GM19328 (cell line): ENCODE measurements around the gene TRPM8.

Experiments
- ATAC-seq: cut with Tn5 transposase; IDR thresholded peaks from one replicate; pipeline ENCODE4 v1.9.1; 2021; ENCODE audit warnings: mild to moderate bottlenecking, moderate library complexity; ENCODE audit not compliant: unreplicated experiment

The TRPM8 gene

DNA sequence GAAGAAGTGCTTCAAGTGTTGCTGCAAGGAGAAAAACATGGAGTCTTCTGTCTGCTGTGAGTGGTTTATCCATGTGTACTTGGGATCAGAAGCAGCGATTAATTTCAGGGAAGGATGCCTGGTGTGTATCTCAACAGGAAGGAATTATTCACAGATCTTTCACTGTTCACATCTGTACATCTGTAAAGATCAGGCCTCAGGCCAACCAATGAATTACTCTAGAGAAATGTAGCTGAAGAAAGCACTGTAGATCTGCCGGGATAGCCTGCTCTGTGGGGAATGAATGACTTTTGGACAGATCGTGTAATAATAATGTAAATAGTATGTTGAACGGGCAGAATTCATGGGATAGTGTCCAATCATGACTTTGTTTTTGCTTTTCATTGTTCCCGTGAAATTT lies 79.3 kb downstream of the TRPM8 start:
- no peak for ATAC-seq

DNA sequence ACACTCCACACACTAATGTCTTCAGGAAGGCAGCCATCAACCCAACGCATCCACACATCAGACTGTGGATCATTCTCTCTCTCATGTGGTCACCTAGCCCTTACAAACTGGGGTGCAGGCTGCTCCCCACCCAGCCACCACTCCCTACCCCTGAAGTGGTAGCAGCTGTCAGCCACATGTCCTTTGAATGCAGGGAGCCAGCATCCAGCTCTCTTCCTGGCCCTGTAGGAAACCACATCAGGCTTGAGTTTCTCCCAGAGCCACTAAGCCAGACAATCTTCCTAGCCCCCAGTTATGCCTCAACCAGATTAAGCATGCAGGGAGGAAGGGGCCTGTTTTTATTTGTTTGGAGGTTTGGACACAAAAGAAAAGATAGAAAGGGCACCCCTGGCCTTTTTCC lies 80.5 kb downstream of the TRPM8 start:
- no peak for ATAC-seq

DNA sequence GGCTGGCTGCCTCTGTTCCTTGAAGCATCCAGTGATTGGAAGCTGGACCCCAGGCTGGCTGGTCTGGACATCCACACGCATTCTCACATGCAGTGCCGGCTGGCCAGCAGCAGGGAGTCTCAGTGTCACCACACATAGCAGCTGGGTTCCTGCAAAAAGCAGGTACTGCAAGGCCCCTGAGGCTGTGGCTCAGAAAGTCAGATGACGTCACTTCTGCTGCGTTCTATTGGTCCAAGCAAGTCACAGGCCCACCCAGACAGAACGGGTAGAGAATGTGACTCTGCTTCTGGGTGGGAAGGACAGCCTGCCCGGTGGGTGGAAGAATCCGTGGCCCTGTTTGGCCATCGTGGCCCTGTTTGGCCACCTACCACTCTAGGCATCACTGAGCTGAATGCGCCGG lies 82.0 kb downstream of the TRPM8 start:
- no peak for ATAC-seq

DNA sequence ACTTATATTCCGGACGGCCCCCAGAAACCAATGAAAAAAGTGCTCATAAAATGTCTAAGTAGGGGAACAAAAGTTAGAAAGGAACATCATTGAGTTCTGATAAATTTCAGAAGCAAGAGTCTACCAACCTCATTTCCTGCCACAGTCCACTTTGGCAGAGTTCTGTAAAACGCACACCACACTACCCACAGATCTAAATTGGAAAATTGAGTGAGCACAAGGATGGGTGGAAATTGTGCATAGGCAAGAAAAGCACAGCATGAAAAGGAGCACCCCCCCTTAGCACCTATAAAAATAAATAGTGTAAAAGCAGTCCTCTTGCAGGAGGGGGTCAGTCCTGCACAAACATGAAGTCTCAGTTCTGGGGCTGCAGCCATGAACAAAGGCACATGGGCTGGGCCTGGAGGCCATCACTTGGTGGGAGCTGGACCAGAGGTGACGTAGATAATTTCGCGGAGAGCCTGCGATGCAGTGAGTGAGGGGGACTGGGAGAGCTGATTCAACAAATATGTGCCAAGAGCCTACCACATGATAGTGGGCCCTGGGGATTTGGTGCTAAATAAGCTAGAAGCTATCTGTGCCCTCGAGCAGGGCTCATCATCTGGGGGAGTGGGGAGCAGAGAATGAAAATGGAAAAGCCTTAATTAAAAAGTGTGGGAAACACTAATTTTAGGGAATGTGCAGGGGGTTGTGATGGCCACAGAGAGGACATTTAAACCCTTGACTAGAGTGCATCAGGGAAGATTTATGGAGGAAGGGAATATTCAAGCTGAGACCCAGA lies 84.4 kb downstream of the TRPM8 start:
- no peak for ATAC-seq

DNA sequence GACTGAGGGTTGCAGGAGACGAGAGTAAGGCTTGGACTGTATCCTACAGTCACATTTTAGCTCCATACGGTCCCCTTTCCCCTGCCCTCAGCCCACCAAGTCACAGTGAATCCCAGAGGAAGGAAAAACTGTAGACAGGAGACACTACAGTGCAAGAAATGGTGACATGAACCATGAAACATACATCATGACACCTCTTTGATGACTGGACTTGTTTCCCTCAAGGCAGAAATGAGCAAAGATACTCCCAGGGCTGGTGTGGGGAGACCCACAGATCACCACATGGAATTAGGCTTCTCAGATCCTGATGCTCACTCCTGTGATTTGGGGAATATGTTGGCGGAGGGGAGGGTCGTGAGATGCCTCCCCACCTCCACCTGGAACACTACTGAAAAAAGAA lies 85.1 kb downstream of the TRPM8 start:
- ATAC-seq: no peak

DNA sequence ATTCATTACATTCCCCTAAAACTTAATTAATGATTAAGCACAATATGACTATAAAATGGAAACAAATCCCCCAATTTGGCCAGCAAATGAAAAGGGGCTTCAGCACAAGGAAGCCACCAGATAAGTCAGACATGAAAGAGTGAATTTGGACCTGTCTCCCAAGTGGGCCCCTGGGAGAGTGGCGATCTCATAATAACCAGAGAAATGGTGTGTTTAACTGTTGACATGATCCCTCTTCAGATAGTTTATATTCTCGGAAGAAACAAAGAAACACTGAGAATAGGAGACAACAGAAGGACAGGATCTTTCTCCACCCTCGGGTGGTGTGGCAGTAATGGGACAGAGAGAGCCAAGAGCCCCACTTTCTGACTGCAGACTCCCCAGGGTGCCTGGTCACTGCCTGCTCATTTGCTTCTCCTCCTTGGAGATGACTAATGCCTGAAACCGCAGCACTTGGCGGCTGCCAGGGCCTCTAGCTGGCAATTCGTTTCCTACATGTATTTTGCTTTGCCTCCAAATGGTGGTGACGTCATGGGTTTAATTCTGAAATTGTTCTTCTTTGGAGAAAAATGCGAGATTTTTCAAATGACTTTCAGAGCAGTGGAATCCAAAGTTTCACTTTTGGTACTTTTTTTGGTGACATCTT lies 86.9 kb downstream of the TRPM8 start:
- ATAC-seq: no peak

DNA sequence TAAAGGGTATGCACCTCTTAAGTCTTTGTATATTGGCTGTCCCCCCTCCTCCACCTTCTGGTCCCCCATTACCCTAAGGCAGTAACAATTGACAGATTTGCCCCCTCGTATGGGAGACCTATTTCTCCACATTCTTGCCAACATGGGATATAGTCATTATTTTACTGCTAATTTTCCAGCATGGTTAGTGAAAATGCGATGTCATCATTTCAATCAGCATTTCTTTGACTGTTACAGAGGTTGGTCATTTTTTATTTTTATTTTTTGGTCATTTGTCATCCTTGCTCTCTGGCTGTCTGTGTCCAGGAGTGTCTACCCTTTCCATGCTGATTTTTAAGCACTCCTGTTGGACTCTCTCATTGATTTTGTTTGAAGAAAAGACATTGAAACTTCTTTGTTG lies 88.0 kb downstream of the TRPM8 start:
- ATAC-seq: no peak

DNA sequence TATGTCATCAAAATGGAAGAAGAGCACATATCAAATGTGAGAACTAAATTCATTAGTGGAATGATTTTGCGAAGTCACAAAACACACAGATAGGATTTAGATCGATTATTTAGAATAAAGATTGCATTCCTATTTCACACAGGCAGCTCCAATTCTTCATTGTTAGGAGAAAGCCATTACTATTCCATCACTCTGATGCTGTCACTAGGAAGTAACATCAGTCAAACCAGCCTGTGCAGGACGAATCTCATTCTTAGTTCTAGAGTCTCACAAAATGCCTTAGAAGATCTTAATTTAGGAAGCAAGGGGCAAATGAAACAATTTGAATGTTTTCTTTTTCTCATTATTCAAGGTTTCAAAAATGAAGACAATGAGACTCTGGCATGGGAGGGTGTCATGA lies 89.3 kb downstream of the TRPM8 start:
- no peak for ATAC-seq

DNA sequence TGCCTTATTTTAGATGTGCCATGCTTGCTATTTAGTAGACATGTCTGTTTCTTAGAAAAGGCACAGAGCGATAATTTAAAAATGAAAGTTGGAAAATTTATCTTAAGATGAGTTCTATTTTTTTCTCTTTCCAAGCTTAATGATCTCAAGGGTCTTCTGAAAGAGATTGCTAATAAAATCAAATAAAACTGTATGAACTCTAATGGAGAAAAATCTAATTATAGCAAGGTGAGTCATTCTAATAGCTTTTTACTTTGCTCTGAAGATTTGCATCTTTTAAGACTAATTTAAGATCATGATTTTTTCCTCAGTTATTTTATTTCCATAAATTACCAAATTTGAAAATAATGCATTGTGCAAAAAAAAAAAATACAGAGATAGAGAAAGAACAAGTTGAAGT lies 97.3 kb downstream of the TRPM8 start:
- ATAC-seq: no peak

DNA sequence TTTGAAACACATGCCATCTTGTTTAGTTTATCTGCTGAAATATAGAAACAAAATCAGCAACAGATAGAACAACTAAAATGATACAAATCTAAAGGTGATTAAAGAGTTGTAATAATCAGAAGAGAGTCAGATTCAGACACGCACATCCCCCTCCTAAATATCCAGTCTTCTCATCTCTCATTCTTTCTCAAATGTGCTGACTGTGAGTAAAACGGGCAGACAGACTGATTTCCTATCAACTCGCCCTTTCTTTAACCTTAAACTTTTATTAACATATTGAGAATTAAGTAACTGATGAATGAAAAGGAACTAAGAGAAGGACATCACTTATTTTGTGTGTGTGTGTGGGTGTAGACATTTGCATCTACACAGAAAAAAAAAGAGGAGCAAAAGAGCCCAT lies 98.7 kb downstream of the TRPM8 start:
- no peak for ATAC-seq

DNA sequence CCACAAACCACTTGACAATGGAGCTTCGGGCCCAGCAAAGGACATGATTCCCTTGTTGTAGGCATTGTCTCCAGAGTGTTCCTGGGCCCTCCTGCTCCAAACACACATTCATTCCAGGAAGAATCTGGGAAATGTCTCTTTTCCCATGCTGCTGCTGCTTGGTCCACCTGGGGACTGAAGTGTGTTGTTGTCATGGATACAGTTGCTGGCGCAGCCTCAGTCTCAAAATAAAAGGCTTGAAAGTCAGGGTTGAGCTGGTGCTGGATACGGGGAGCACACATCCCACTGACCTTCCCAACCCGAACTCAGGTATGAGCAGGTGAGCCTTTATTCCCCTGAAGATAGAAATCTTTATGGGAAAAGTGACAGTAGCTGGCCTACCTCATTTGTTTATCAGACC lies 102.7 kb downstream of the TRPM8 start:
- ATAC-seq: no peak

DNA sequence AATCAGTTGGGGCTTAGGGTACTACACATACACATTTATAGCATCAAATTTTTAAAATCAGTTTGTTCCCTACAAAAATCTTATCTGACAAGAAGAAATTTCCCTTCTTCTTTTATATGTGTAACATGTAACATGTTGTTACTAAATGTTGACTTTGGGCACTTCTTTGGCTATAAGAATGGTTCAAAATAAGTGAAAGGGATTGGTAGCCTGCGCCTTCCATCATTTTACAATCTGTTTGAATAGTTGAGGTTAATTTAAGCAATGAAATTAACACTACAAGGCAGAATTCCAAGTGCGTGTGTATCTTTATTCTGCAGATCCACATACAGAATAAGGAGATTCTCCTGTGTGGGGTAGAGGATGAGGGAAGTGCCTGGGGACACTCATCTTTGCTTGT lies 103.2 kb downstream of the TRPM8 start:
- no peak for ATAC-seq

DNA sequence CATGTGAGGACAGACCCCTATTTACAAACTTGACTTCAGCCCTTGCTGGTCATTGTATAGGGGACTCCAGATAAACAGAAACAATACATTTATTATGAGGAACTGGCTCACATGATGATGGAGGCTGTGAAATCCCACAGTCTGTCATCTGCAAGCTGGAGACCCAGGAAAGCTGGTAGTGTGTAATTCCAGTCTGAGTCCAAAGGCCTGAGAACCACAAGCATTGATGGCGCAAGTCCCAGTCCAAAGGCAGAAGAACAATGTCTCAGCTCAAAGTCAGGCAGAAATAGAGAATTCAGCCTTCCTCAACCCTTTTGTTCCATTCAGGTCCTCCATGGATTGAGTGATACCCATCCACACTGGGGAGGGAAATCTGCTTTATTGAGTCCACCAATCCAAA lies 105.3 kb downstream of the TRPM8 start:
- no peak for ATAC-seq

DNA sequence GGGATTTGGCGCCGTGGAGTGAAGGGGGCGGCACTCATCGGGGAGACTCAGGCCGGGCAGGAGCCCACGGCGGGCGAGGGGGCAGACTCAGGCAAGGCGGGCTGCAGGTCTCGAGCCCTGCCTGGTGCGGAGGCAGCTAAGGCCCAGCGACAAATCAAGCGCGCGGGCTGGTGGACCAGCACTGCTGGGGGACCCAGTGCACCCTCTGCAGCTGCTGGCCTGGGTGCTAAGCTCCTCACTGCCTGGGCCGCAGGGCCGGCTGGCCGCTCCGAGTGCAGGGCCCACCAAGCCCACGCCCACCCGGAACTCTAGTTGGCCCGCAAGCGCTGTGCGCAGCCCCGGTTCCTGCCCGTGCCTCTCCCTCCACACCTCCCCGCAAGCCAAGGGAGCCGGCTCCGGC lies 107.1 kb downstream of the TRPM8 start:
- no peak for ATAC-seq

DNA sequence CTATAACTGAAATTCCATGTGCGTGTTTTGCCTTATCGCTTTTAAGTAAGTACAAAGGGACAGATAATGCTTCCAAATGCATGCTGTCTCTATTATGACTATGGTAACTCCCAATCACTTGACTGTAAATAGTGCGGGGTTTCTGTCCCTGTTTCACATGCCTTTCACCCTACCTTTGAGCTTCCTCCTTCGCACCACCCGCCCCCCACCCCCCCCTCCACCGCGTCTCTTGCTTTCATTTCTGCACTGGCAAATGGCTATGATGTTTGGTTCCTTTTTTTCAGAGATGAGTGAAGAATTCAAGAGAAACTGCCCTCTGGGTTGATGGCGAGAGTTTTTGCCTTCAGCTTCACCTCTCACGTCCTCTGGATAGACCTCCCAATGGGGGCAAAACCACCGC lies 108.3 kb downstream of the TRPM8 start:
- ATAC-seq: no peak

DNA sequence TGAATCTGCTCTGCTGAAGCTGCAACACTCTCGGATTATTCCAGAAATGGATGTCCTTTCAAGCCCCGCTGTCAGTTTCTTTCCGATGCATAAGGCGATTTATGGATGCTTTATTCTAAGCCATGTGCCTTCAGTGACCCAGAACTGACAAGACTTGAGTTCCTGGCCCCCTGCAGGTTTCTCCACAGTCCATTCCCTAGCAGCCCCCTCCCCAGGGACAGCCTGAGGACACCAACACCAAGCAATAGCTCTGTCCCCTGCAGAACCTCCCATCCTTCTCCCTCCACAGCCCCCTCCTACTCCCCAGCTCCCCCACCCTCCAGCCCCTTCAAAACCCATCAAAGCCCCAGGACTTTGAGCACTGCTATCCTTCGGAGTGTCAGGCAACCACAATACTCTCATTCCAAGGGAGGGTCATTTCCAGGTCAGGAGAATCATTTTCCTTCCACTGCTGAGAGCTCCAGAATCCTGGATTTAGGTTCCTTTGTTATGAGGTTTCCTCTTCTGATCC lies 108.8 kb downstream of the TRPM8 start:
- ATAC-seq: no peak

DNA sequence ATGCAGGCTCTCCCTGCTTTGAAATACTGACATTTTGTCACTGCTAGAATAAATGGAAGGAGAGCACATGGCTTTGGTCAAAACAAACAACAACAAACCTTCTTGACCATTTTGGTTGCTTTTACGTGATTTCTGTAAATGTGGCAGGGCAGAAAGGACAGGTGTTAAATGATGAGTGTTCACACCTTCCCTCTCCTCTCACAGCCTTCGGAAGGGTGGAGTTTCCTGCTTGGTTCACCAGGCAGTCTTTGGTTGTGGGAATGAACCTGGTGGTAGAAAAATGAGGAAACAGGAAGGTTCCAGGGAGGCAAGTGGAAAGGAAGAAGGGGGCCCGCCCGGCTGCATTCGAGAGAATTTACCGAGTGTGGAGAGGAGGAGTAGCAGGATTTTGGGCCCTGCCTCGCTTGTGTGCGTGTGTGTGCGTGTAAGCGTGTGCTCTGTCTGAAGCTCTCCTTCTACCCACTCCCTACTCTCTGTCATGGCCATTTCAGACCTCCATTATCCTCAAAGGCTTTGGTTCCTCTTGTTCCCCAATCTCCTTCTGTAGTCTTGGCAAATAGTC lies 109.6 kb downstream of the TRPM8 start:
- no peak for ATAC-seq

DNA sequence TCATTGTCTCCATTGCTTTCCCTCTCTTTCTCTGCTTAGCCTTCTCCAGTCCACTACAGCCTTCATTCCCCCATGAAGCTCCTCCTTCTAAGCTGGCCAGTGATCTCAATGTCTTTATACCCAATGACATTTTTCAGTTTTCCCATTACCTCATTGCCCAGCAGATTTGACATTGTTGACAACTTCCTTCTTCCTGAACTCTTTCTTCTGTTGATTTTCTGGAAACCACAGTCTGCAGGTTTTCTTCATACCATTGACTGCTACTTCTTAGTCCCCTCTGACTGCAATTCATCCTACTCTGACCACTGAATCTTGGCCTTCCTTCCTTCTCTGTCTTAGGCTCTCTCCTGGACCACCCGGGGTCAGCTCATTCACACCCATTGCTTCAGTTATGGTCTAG lies 110.5 kb downstream of the TRPM8 start:
- ATAC-seq: no peak

DNA sequence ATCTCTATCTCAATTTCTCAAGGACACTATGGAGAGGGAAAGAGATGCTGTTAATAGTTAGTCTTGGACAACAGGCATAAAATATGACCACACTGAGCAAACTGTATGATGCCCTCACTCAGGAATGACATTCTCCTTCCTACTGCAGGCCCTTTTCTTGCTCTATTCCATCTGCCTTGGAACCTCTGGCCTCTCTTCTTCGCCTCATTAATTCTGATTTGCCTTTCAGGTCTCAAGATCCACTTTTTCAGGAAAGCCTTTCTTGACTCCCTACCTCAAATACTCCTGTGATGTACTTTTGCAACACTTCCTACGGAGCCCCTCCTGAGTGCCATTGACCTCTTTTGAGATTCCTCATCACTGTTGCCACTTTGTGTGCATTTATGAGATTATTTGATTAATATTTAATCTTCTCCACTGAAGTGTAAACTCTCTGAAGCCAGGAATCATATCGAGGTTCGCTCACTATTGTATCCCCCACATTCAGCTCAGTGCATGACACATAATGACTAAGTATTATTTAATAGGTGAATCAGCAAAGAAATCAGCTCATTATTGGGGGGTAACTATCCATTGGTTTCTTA lies 112.1 kb downstream of the TRPM8 start:
- no peak for ATAC-seq

DNA sequence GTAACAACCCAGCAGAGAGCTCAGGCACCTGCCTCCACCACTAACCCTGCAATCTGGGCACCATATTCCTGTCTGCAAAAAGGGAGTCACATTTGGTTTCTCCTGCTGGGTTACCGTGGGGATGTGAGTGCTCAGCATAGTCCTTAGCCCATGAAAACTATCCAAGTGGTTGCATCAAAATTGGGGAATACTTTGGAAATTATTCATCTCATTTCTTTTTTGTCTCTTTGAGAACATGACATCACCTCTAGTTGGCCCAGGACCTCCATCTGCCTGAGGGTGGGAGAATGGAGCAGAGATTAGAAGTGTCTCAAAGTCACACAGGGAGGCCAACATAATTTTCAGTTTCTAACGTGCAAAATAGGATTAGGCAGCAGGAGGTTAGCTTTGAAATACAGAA lies 114.0 kb downstream of the TRPM8 start:
- no peak for ATAC-seq

DNA sequence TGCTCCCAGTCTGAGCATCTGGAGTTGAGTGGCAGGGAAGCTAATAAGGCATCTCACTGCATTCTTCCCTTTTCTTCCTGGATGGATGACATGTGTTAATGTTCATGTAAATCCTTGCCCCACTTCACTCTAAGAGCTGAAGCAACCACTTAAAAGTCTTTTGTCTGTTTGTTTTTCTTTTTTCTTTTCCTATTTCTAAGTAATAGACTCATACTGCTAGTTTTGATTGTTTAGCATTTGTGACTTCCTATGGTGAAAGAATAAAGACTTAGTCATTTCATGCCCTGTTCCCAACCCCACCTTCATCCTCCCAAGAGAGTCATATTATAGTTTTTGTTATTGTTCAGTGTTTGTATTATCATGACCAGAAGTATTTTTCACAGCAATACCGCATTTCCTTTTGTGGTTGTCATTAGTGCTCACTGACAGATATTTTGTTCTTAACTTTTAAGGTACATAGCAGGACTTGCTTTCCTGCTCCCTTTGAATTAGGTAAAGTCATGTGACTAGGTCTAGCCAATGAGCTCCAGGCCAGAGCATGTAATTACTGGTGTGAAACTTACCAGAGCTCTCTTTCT lies 115.2 kb downstream of the TRPM8 start:
- ATAC-seq: no peak

DNA sequence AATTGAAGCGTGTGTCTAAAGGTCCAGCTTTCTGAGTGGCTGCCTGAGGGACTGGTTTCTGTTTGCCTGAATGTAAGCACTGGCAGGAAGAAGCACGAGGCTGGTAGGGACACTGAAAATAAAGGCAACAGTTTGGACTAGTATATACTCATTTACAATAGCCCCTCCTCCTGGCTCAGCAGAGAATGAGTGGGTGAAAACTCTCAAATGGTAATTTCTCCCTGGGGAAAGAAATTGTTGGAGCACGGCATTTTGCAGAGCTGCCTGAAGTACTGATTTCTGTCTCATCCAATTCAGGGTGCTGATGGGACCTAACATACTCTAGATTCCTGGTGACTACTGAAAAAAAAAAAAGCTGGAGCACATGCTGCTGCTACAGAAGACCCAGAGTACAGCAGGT lies 116.0 kb downstream of the TRPM8 start:
- no peak for ATAC-seq
